PC-9 (cell line): Measurements from ENCODE around the gene CPLX4.

ENCODE experiments used
- CTCF ChIP-seq: fragments of 200-600 bp; sonication (generic); conservative IDR thresholded peaks from 2 replicates; pipeline ENCODE4 v1.6.1; 2017; ENCODE audit warnings: mixed run types, antibody characterized with exemption, mild to moderate bottlenecking, moderate library complexity
- EZH2 ChIP-seq: fragments of 200-600 bp; sonication (generic); IDR thresholded peaks from 2 replicates; pipeline ENCODE4 v1.8.0; 2017; ENCODE audit warnings: antibody characterized with exemption, low read depth

- TF ChIP-seq CTCF, result no peak
- TF ChIP-seq EZH2, result no peak
These were observed 50.8 kb downstream of the CPLX4 start for GRCh38 chr18:59267503-59268126.
